PC-9 (cell line): Measurements from ENCODE around the gene GDF7. TPM values are rescaled to one million over a fixed set of nuclear protein-coding genes. Genes with fewer than 3 reads are reported as not detected.

Experiments used
- BruUV-seq: library from RNA; stranded (reverse); fragments of 400-500 nt; replicated peaks from 2 replicates; lab custom pipeline; 2021; lab: Mats Ljungman, UMichigan
- CTCF ChIA-PET: fragments of 300-600 bp; sonication (Branson Sonifier 250); formaldehyde crosslinking; loops from one replicate; lab custom pipeline; 2022; ENCODE audit warnings: antibody characterized with exemption; lab: Charles Lee
- POLR2A ChIA-PET: fragments of 300-600 bp; sonication (Branson Sonifier 250); formaldehyde crosslinking; loops from one replicate; lab custom pipeline; 2022; ENCODE audit warnings: antibody characterized with exemption; ENCODE audit not compliant: unreplicated experiment; lab: Charles Lee
- DNase-seq, 2 experiments: peaks; one replicate each; pipeline versions ENCODE4 v3.0.0 to v3.0.0-alpha.2; 2015 to 2022; ENCODE audit warnings: mixed read lengths in 1 of 2
- H2AFZ ChIP-seq: fragments of 200-600 bp; sonication (generic); 2 replicates; pipeline ENCODE4 v1.8.1; 2017; ENCODE audit warnings: antibody characterized with exemption
- H3F3A ChIP-seq: fragments of 200-600 bp; sonication (generic); 2 replicates; pipeline ENCODE4 v1.8.1; 2017; ENCODE audit warnings: antibody characterized with exemption, mild to moderate bottlenecking, low read depth; ENCODE audit not compliant: insufficient read depth
- H3K27ac ChIP-seq: fragments of 200-600 bp; sonication (generic); 2 replicates; pipeline ENCODE4 v1.6.1; 2016; ENCODE audit warnings: mixed run types
- H3K27me3 ChIP-seq: fragments of 200-600 bp; sonication (generic); 2 replicates; pipeline ENCODE4 v1.6.1; 2016; ENCODE audit warnings: low read depth, mixed run types; ENCODE audit not compliant: insufficient read depth
- H3K36me3 ChIP-seq: fragments of 200-600 bp; sonication (generic); 2 replicates; pipeline ENCODE4 v1.6.1; 2016; ENCODE audit warnings: low read depth, mixed run types
- H3K4me1 ChIP-seq: fragments of 200-600 bp; sonication (generic); replicated peaks from 2 replicates; pipeline ENCODE4 v1.6.1; 2016; ENCODE audit warnings: mixed run types; ENCODE audit not compliant: insufficient read depth
- H3K4me2 ChIP-seq: fragments of 200-600 bp; sonication (generic); 2 replicates; pipeline ENCODE4 v1.6.1; 2017; ENCODE audit warnings: mixed run types
- H3K4me3 ChIP-seq: fragments of 200-600 bp; sonication (generic); 2 replicates; pipeline ENCODE4 v1.6.1; 2016; ENCODE audit warnings: mixed run types
- H3K79me2 ChIP-seq: fragments of 200-600 bp; sonication (generic); 2 replicates; pipeline ENCODE4 v1.6.1; 2017; ENCODE audit warnings: low read depth, mixed run types
- H3K9me2 ChIP-seq: fragments of 200-600 bp; sonication (generic); 2 replicates; pipeline ENCODE4 v1.8.1; 2017; ENCODE audit warnings: mild to moderate bottlenecking; ENCODE audit not compliant: insufficient read depth
- H3K9me3 ChIP-seq: fragments of 200-600 bp; sonication (generic); 2 replicates; pipeline ENCODE4 v1.8.1; 2016; ENCODE audit warnings: low read depth; ENCODE audit not compliant: insufficient read depth
- H4K20me1 ChIP-seq: fragments of 200-600 bp; sonication (generic); 2 replicates; pipeline ENCODE4 v1.8.1; 2017; ENCODE audit not compliant: insufficient read depth
- EZH2 ChIP-seq: fragments of 200-600 bp; sonication (generic); IDR thresholded peaks from 2 replicates; pipeline ENCODE4 v1.8.0; 2017; ENCODE audit warnings: antibody characterized with exemption, low read depth
- intact Hi-C: fragments of 100-400 bp; cut with micrococcal nuclease; formaldehyde crosslinking; loops from one replicate; pipeline ENCODE4 v1.10.0; 2022; ENCODE audit not compliant: unreplicated experiment
- total RNA-seq: library from RNA; stranded (reverse); gene quantifications from 2 replicates; pipeline ENCODE4 v1.2.3, GENCODE V29; 2021
- TF ChIP-seq, protein P1 (sequence below): fragments of 200-600 bp; sonication (generic); conservative IDR thresholded peaks from 2 replicates; pipeline ENCODE4 v1.6.1; 2017; ENCODE audit warnings: mixed run types, antibody characterized with exemption, mild to moderate bottlenecking, moderate library complexity

The GDF7 gene
- total RNA-seq, 1 experiment from 2014 or later = 0.04 TPM

DNA sequence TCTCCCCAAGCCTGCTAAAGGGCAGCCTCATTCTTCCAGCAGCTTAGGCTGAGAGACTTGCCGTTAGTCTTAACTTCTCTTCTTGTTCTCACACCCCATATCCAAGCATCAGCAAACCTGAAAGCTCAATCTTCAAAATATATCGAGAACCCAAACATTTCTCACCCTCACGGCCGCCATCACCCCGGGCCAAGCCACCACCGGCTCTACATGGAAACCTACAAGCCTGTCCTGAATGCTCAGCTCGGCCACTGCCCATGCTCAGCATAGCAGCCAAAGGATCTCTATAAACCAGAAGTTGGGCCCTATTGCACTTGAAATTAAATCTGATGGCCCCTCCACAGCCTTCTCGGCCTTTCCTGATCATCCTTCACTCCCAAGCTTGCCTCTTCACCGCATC lies 18.1 kb upstream of the GDF7 start:
- no TSS peak for BruUV-seq
- DNase-seq = no peak
- TF ChIP-seq, protein P1, sequence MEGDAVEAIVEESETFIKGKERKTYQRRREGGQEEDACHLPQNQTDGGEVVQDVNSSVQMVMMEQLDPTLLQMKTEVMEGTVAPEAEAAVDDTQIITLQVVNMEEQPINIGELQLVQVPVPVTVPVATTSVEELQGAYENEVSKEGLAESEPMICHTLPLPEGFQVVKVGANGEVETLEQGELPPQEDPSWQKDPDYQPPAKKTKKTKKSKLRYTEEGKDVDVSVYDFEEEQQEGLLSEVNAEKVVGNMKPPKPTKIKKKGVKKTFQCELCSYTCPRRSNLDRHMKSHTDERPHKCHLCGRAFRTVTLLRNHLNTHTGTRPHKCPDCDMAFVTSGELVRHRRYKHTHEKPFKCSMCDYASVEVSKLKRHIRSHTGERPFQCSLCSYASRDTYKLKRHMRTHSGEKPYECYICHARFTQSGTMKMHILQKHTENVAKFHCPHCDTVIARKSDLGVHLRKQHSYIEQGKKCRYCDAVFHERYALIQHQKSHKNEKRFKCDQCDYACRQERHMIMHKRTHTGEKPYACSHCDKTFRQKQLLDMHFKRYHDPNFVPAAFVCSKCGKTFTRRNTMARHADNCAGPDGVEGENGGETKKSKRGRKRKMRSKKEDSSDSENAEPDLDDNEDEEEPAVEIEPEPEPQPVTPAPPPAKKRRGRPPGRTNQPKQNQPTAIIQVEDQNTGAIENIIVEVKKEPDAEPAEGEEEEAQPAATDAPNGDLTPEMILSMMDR = no peak
- TF ChIP-seq EZH2 = no peak
- H3K27ac ChIP-seq = no peak overlapping the region
- POLR2A ChIA-PET = interaction anchor here (0.6 to 0.7 kb wide), 2 partner anchors 92 to 202 kb away, joined by 5 read pairs; partner anchors contain the start of gene RHOB
- intact Hi-C loops = loop anchor here (10.0 kb wide), 1 partner anchor 544 kb away; no protein-coding TSS in a partner anchor
- H3K9me2 ChIP-seq = no peaks in the 10 kb centered on the region
- H3K4me2 ChIP-seq = no peak overlapping the region
- no peaks in the 10 kb centered on the region for H3K79me2 ChIP-seq
- H3K27me3 ChIP-seq = no peaks in the 10 kb centered on the region
- no peak overlapping the region for H3K4me3 ChIP-seq
- H3K4me1 ChIP-seq = peaks cover 12% of the 10 kb centered on the region
- no peaks in the 10 kb centered on the region for H3K9me3 ChIP-seq
- no peak overlapping the region for H2AFZ ChIP-seq
- CTCF ChIA-PET = no interaction called here
- H3K36me3 ChIP-seq = no peaks in the 10 kb centered on the region
- no peaks in the 10 kb centered on the region for H4K20me1 ChIP-seq
- no peaks in the 10 kb centered on the region for H3F3A ChIP-seq

DNA sequence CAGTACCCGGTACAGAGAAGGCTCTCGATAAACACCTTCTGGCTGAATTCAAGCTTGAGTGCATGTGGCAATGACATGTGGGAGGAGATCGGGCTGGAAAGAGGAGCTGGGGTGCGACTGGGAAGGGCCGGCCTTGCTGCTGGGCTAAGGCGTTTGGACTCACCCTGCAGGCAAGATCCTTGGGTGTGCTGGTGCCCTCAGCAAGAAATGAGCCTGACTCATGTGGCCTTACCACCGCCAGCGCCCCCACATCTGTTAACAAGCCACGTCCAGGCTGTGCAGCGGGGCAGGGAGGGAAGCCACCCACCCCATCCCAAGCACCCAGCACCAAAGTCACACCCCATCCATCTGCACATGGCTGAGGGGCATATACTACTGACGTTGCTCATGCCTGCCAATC lies 17.4 kb upstream of the GDF7 start:
- Histone ChIP-seq H3K79me2 (no peaks in the 10 kb centered on the region), H3K27ac (no peak overlapping the region), H3K4me3 (no peak overlapping the region), H3F3A (no peaks in the 10 kb centered on the region), H3K4me2 (peak overlapping the region; percentile 92), H4K20me1 (no peaks in the 10 kb centered on the region), H3K9me2 (no peaks in the 10 kb centered on the region), H2AFZ (no peak overlapping the region), H3K36me3 (no peaks in the 10 kb centered on the region), H3K27me3 (no peaks in the 10 kb centered on the region), H3K9me3 (no peaks in the 10 kb centered on the region), H3K4me1 (peaks cover 12% of the 10 kb centered on the region)
- ChIA-PET POLR2A (no interaction called here), CTCF (interaction anchor here (1.5 kb wide), 1 partner anchor 227 kb away, joined by 4 read pairs; no protein-coding TSS in a partner anchor)
- DNase-seq = no peak
- no TSS peak for BruUV-seq
- TF ChIP-seq, protein P1 = no peak
- no peak for TF ChIP-seq EZH2
- intact Hi-C loops = loop anchor here (10.0 kb wide), 1 partner anchor 545 kb away; no protein-coding TSS in a partner anchor

- Histone ChIP-seq H3K4me1 (peaks cover 12% of the 10 kb centered on the region), H3K9me2 (no peaks in the 10 kb centered on the region), H3K27ac (no peak overlapping the region), H3K27me3 (no peaks in the 10 kb centered on the region), H3K9me3 (no peaks in the 10 kb centered on the region), H4K20me1 (no peaks in the 10 kb centered on the region), H3K4me2 (peak overlapping the region; percentile 92), H2AFZ (no peak overlapping the region), H3K36me3 (no peaks in the 10 kb centered on the region), H3K79me2 (no peaks in the 10 kb centered on the region), H3F3A (no peaks in the 10 kb centered on the region), H3K4me3 (peak overlapping the region; percentile 69)
- POLR2A ChIA-PET = no interaction called here
- no TSS peak for BruUV-seq
- TF ChIP-seq, protein P1 = no peak
- no peak for TF ChIP-seq EZH2
- intact Hi-C loops = loop anchor here (10.0 kb wide), 1 partner anchor 545 kb away; no protein-coding TSS in a partner anchor
- no peak for DNase-seq
- CTCF ChIA-PET = interaction anchor here (1.5 to 1.7 kb wide), 2 partner anchors 228 to 239 kb away, joined by 4 to 5 read pairs; no protein-coding TSS in a partner anchor
These were observed 17.0 kb upstream of the GDF7 start for GRCh38 chr2:20649976-20650375.
